ENCODE data around the gene STXBP6.
"Not testable (repeated sequence)": the region's sequence is repeated elsewhere in the genome, so short reads cannot be mapped to it uniquely, and the experiment has no call there.

Gene STXBP6

DNA sequence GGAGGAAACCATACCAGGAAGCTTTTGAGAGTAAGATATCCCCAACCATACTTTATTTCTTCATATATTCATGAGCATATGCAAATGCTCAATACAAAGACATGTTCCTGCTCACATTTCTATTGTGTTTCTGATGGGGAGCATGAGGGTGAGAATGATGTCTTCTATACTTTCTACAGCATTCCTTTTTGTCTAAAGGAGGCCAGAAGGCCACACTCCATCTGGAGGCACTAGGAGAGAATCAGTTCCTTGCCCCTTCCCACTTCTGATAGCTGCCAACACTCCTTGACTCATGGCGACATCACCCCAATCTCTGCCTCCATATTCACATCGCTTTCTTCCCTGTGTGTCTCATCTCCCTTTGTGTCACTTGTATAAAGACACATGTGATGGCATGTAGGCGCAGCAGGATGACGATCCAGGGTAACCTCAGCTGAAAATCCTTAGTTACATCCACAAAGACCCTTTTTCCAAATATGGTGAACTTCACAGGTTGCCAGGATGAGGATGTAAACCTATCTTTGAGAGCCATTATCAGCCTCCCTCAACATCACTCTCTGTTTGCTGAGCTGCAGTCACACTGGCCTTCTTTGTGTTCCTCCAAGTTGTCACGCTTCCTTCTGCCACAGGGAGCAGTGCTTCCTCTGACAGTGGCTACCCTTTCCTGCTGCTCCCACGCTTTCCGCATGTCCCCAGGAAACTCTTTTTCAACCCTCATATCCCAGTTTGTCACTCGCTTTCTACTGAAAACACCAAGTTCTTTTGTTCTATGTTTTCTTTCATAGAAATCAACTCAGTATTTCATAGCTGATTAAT lies 96.9 kb downstream of the STXBP6 start:
- no peak for DNase-seq

DNA sequence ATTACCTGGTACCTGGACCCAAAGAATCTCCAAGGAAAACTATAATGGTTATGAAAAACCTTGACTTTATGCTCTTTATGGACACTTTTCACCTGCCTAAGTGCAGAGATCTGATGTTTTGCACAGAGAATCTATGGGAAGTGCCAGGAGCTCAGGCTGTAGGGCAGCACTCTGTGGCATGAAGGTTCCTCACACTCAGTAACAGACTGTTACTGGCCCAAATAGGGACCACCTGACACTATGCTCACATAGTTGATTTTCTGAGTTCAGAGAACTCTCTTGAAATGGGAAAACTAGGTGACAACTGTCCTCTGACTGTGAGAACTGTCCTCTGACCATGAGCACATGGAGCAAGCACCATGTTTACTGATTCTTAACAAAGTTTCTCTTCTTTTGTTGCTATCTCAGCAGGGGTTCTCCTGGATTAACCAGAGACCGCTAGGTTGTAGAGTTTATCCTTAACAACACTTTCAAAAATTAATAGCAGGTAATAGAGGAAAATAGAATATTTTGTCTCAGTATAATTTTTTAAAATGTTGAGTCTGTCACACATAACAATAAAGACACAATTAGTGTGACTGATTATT lies 101.6 kb downstream of the STXBP6 start:
- no peak for DNase-seq

DNA sequence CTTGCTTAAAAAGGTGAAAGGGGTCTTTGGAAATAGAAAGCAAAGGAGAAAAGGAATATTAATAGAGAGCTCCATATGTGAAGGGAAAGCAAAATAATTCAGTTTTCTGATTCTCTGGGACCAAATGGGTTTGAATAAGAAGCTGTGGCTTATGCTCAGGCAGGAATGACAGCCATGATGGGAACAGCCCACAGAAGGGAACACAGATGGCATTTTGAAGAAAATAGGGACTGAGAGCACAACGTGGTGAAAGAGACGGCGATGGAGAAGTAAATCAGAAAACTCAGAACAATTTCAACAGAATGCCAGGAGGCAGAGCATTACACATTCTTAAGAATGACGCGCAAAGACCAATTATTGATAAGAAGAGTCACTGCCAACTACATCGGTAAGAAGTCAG lies 102.8 kb downstream of the STXBP6 start:
- no peak for DNase-seq

DNA sequence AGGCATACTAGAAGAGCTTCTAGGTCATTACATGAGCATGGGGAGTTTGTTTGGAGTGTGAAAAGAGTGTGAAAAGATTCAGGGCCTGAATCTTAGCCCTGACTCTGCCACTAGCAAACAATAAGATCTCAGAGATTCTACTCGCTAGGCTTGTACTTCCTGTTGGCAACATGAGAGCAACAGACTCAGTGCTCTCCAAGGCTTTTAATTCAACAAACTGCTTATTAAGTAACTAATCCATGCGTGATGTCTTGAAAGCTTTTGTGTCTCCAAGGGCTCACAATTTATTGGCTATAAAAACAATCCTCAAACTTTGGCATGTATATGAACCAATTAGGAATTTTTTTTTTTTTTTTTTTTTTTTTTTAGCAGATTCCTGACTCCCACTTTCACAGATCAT lies 105.1 kb downstream of the STXBP6 start:
- DNase-seq: no peak

DNA sequence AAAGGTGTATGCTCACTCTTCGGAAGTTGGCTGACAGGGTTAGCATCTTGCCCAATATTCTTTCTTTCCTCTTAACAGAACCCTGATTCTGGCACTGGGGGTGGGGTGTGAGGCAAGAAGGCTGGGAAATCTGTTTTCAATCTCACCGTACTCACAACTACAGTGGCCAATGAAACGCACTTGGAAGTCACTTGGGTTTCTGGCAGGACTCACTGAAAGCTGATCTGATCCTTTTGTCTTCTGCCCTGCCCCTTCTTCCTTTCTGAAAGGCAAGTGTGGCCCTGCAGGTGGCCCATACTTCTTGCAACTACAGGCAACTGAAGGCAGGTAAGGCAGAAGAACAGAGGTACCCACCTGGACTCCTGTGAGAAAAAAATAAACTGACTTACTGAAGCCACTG lies 106.9 kb downstream of the STXBP6 start:
- DNase-seq: no peak

DNA sequence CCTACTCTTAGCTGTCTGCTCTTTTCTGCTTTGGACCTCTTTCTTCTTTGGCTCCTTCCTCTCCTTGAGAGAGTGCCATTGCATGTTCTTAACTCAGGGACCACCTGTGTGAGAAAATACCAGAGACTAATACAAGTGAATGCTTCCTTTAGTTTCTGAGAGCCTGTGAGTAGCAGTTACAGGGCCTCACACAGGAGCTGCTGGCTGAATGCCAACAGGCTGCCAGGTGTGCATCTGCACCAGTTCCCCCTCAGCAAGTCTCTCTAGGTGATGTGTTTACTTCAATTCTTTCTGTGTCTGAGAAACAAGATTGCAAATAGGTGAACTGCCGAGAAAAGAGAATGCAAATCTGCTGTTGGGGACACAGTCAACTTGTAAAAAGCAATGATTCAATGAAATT lies 108.2 kb downstream of the STXBP6 start:
- no peak for DNase-seq

DNA sequence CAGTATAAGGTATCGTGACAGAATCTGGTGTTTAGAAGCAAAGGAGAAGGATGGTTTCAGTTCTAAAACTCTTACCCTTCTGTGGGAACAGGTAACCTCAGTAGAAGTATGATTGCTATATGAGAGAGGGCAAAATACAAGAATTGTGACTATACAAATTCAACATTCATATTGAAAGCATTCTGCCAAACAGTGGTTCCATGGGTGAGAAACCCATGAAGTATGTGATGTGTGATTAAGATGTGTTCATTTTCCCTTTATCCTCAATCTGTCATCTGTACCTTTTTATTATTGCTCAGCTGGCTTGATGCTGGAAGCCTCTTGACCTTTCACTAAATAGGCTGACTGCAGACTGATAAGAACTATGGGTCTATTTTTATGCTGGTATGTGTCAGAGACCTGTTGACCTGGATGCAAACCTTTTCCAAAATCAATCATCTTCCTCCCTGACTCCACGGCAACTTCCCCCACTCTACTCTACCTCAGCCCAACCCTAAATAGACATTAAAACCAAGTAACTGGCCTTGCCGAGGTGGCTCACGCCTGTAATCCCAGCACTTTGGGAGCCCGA lies 109.6 kb downstream of the STXBP6 start:
- no peak for DNase-seq

DNA sequence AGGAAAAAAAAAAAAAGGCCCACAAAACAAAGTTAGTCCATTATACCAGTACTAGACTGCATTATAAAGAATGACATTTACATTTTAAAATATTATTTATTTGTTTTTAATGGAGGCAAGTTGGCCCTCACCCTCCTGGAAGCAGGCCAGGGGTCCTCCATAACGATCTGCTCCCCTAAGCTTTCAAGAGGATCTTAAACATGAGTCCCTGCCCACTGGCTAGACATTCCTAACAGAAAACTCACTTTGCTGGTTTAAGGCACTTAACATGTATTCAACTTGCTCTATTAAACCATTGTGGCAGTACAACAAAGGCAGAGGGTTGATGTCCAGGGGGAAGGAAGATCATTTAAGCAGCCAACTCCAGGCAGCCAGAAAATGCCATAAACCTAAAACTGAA lies 111.4 kb downstream of the STXBP6 start:
- DNase-seq: no peak

DNA sequence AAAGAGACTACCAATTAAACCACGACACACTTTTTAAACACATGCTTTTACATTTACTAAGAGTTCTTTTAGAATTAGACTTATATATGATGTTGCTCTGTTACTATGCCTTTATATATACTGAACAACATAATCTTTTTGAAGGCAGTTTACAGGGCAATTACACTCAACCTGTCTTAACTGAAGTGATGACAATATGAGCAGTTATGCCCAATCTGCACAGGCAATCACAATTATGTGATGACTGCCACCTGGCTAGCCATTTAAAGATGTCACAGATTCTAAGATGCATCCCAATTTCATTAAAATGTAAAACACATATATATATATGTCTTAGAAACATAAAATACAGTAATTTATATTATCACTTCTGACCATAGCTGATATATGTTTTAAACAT lies 112.6 kb downstream of the STXBP6 start:
- no peak for DNase-seq

DNA sequence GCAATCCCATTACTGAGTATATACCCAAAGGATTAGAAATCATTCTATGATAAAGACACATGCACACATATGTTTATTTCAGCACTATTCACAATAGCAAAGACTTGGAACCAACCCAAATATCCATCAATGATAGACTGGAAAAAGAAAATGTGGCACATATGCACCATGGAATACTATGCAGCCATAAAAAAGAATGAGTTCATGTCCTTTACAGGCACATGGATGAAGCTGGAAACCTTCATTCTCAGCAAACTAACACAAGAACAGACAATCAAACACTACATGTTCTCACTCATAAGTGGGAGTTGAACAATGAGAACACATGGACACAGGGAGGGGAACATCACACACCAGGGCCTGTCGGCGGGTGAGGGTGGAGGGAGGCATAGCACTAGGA lies 113.2 kb downstream of the STXBP6 start:
- not testable (repeated sequence) for DNase-seq

DNA sequence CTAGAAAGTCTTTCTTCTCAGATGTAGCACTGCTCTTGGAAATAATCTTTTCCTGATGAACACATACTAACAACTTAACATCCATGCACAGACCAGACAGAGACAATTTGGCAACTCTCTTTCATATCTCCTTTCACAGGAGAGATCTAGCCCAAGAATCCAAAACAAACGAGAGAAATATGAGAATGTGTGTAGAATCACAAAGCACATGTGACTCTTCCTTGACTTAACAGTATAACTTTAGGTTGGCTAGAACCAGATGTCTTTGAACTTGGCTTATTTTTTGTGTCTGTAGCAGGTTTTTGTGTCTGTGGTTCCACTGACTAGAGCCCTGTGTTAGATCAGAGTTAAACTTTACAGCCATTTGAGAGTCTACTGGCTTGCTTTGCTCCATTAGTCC lies 114.2 kb downstream of the STXBP6 start:
- no peak for DNase-seq

DNA sequence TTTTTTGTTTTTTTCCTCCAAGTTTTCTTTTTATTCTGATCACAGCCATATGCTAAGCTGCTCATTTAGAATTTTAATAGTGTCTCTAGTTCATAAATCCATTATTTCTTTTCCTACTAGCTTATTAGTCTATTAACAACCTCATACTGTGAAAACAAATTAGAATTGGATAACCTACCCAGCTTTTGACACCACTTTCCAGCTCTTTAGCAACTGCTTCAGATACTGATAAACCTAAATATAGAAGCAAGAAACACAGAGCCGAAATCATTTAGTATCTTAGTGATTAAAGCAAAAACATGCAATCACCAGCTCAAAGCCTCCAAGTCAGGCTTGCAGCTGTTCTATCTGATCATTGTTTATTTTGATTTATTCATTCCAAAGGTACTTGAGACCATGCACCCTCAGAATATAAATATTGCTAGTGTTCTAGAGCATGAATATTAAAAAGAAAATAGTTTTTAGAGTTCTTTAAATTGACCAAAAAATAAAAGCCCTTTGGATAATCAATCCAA lies 121.5 kb downstream of the STXBP6 start:
- no peak for DNase-seq

DNA sequence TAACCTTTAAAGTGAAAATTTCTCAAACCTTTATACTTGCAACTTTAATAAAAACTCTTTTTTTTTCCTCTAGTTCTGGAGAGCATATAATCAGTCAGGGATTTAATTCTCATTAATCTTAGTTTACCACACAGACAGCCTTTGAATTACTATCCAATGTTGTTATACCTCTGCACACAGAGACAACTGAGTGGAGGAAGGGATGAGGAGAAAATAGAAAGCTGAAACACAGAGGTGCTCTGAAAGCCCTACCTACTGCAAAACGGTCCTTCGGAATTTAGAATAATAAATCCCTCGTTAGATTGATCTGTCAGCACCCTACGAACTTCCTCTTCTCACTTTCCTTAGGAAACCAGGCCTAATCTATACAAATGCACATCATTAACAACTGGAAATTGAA lies 122.1 kb downstream of the STXBP6 start:
- DNase-seq: no peak

DNA sequence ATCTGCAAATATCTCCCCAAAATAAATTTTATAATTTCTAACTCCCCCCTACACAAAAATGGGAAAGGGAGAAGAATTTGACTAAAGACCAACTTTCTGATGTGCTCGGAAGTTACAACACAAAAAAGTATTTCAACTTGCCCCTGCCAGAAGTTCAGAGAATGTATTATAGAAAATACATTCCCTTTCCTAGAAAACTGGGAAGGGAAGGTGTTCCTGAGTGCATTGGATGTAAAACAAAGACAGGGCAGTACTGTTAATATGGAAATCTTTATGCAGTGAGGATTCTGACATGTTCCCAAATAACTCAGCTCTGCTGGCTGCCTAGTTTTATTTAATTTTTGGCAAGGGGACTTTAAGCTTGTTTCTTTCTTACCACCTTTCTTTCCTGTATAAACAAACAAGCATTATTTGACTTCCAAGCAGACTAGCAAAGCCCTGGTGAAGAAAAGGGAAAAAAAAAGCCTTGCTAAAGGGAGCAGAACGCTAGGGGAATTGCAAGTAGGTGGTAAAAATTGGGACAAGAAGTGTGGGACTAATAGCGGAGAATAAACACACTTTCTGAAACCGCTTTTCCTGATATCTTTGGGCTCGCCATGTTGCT lies 124.1 kb downstream of the STXBP6 start:
- DNase-seq: no peak

DNA sequence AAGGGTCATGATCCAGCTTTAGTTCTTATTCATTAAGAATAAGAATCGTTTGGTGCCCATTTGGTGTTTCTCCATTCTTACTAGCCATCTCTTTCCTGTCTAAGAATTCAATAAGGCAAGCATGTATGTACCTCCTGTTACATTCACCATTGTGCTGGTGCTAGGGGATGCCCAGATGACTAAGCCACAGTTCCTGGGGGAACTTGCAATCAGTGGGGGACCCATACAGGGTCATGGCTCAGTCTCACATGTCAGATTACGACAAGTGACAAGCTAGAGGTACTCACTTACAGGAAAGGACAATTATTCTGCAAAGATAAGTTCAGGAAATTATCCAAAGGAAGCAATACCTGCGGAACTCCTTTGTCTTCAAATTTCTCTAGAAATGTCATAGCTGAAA lies 125.4 kb downstream of the STXBP6 start:
- no peak for DNase-seq

DNA sequence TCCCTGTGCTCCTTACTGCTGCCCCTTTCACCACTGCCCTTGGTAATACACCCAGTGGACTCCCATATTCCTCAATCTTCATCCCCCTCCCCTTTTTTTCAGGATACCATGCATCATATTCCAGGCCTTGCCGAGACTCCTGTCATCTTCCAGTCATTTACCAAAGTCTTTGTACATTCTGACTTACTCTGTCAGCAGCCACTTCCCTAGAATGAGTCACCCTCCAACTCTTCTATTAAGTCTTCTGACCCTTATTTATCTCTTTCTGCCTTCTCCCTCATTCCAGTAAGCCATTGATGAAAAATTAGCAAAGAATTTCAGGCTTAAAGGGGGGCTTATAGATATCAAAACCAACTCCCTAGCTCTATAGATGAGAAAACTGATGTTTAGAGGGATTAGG lies 128.0 kb downstream of the STXBP6 start:
- DNase-seq: no peak

DNA sequence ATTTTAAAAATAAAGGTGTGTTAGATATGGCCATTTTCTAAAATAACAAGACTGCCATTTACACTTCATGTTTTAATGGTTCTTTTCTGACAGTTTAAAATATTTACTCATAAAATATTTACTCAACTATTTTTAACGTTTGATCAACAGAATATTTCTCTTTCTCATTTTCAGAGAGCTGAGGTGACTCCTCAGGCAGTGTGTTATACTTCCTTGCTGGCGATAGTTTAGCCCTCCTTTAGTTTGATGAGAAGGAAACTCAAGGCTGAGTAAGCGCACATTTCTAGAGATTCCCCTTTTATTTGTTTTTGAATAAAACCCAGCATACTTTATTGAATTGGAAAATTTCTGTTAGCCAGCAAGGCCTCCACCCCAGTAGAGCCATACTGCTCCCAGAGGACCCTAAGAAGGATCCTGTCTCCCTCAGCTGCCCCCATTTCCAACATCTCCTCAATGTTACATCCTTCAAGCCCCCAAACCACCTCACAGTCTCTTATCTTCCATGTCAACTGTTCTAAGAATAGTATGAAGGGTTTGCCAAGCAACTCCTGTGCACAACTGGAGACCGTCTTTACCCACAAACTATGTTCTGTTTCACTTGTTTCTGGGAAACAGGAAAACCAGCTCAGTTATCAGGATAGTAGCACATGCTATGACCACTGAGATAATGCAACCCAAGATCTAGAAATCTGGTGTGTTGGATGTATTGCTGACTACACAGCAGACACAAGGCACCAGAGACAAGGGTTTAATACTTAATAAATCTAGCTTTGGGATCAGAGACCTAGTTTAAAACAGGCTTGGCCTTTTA lies 129.5 kb downstream of the STXBP6 start:
- DNase-seq: no peak

DNA sequence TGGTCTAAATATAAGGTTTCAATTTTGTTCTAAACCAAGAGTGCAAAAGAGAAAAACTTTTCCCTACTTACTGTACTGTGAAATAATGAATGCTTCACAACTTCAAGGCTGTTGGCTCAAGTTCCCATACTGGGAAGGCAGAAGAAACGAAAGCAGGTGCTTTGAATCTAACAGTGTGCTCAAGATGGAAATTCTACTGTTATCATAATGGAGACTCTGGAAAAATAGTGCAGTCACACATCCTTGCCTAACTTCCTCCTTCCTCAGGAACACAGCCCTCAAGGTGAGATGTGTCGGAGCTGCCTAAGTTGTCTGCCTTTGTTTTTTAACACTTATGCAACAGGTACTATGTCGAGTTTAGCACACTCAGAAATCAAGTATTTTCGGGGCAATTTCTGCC lies 131.1 kb downstream of the STXBP6 start:
- no peak for DNase-seq

DNA sequence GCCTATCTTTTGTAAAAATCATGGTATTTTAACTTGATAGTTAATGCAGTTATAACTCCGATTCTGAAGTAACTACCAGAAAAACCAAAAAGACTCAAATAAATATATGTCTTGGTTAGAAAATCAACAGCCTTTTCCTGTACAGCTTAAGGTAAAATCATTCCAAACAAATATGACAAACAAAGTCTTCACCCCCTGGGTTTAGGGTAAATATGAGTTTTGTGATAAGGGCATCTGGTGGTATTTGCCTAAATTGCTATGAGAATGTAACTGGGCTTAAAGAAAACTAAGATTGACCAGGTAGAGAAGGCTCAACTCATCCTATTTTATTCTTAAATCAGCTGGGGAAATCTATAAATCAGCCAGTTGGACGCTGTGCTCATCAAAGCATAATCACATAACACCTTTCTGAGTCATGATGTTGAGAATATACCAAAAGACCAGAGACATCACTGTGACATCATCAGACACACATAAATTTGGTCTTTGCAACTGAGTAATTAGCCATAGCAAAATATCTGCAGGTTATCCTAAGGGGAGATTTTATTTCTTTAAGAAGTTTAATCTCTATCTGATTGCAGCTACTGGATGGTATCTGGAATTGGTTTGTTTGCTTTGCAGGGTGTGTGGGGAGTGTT lies 133.9 kb downstream of the STXBP6 start:
- DNase-seq: no peak

DNA sequence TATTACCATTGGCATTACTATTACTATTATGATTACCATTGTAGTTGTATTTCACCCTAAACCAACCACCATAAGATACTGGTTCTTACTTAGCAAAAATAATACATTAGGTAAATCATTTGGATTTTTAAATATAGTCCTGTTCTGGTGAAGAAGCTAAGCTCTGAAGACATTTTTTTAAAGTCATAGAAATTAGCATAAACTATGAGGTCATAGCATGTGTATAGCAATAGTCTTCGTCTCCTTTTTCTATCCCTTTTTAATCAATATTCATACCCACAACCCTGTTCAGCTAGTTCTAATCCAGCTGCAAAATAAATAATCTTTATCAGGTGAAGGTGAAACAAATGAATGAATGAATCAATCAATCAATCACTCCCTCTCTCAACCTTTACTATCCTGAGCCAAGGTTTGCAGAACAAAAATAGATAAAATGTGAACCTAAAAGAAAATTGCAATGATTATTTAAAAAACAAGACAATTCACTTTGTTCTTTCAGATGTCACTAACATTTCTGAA lies 134.5 kb downstream of the STXBP6 start:
- DNase-seq: no peak

DNA sequence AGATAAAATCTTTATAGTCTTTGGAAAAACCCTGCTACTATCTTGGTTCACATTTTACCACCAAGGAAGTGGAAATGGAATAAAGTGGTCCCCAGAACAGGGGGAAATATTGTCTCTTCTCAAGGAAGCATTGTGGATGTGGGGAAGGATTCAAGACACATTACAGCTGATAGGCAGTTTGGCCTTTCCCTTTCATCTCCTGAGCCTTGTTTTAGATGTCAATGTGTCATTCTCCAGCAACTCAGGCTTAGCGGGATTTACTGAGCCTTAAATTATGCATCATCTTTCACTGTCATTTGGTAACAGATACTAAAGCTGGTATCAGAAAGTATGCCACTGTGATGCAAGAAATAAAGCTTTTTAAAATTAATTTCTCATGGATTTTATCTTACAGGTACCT lies 136.2 kb downstream of the STXBP6 start:
- DNase-seq: no peak

DNA sequence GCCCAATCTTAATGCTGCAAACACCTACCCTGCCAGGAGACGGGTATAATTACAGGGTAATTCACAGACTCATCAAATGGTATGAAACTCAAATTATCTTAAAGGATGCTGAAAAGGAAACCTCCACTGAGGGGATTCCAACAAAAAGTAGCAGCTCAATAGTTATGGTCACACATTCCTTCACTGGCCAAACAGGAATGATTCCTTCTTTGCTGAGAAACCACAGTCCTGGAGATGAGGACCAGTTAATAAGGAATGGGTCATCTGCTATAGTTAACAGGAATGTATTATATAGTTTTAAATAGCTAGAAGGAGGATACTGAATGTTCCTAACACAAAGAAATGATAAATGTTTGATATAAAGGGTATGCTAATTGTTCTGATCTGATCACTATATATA lies 136.9 kb downstream of the STXBP6 start:
- DNase-seq: no peak
